Measurements from ENCODE around the gene HGS. TPM values are rescaled to one million over a fixed set of nuclear protein-coding genes. Genes with fewer than 3 reads are reported as not detected.

HGS gene
- total RNA-seq, 1 experiment from 2014 or later, result 240 TPM

- ChIA-PET POLR2A (interaction anchor here (0.6 kb wide), 1 partner anchor 153 kb away, joined by 3 read pairs; no protein-coding TSS in a partner anchor), CTCF (no interaction called here)
- H3K36me3 ChIP-seq (ENCODE audit: control insufficient read depth, insufficient read depth, low read length), result peaks cover 3% of the 10 kb centered on the region; the same call in 1 of the 2 replicates
- H3K9me3 ChIP-seq (ENCODE audit: control insufficient read depth, insufficient read depth, low read depth, low read length), result no peaks in the 10 kb centered on the region
- in situ Hi-C loops (cut with HindIII; ENCODE audit: low pct_unique_long_range_greater_than_20kb, low sequenced_read_pairs) (no loop called here), intact Hi-C loops (cut with micrococcal nuclease; ENCODE audit: unreplicated experiment) (no loop called here)
- no peak overlapping the region for H3K4me3 ChIP-seq (ENCODE audit: low read depth in 2 of 2, low read length in 2 of 2)
- BruUV-seq (replicated peaks), result no TSS peak
- H3K27me3 ChIP-seq (ENCODE audit: control insufficient read depth, insufficient read depth, low read length), result no peaks in the 10 kb centered on the region
- DNase-seq (ENCODE audit: low read depth, low spot score) (no peak), ATAC-seq (no peak)
- no peak for TF ChIP-seq TCF7L2 (IDR thresholded peaks at IDR 0.05; ENCODE audit: low read depth, low read length)
- TF ChIP-seq CTCF (IDR thresholded peaks at IDR 0.05), result no peak
- TF ChIP-seq, protein P1, sequence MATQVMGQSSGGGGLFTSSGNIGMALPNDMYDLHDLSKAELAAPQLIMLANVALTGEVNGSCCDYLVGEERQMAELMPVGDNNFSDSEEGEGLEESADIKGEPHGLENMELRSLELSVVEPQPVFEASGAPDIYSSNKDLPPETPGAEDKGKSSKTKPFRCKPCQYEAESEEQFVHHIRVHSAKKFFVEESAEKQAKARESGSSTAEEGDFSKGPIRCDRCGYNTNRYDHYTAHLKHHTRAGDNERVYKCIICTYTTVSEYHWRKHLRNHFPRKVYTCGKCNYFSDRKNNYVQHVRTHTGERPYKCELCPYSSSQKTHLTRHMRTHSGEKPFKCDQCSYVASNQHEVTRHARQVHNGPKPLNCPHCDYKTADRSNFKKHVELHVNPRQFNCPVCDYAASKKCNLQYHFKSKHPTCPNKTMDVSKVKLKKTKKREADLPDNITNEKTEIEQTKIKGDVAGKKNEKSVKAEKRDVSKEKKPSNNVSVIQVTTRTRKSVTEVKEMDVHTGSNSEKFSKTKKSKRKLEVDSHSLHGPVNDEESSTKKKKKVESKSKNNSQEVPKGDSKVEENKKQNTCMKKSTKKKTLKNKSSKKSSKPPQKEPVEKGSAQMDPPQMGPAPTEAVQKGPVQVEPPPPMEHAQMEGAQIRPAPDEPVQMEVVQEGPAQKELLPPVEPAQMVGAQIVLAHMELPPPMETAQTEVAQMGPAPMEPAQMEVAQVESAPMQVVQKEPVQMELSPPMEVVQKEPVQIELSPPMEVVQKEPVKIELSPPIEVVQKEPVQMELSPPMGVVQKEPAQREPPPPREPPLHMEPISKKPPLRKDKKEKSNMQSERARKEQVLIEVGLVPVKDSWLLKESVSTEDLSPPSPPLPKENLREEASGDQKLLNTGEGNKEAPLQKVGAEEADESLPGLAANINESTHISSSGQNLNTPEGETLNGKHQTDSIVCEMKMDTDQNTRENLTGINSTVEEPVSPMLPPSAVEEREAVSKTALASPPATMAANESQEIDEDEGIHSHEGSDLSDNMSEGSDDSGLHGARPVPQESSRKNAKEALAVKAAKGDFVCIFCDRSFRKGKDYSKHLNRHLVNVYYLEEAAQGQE (IDR thresholded peaks at IDR 0.05; ENCODE audit: insufficient read depth in 1 of 2, low read depth in 2 of 2, low read length in 1 of 2), result no peak
- TF ChIP-seq SIN3A (IDR thresholded peaks at IDR 0.05; ENCODE audit: borderline replicate concordance, insufficient read depth, low read depth, low read length), result no peak
- TF ChIP-seq POLR2AphosphoS5 (IDR thresholded peaks at IDR 0.05; ENCODE audit: low read depth, low read length), result no peak
- no peak overlapping the region for H3K27ac ChIP-seq (ENCODE audit: low read length)
- peaks cover 34% of the 10 kb centered on the region for H3K4me1 ChIP-seq (ENCODE audit: control insufficient read depth, insufficient read depth, low read length)
Measured at GRCh38 chr17:81714412-81715106, 30.7 kb downstream of the HGS start.

- TF ChIP-seq POLR2AphosphoS5 (IDR thresholded peaks at IDR 0.05; ENCODE audit: low read depth, low read length), result no peak
- TF ChIP-seq SIN3A (IDR thresholded peaks at IDR 0.05; ENCODE audit: borderline replicate concordance, insufficient read depth, low read depth, low read length), result no peak
- no peak for TF ChIP-seq TCF7L2 (IDR thresholded peaks at IDR 0.05; ENCODE audit: low read depth, low read length)
- no peak for TF ChIP-seq CTCF (IDR thresholded peaks at IDR 0.05)
- TF ChIP-seq, protein P1 (IDR thresholded peaks at IDR 0.05; ENCODE audit: insufficient read depth in 1 of 2, low read depth in 2 of 2, low read length in 1 of 2), result no peak
- Histone ChIP-seq H3K4me3 (ENCODE audit: low read depth in 2 of 2, low read length in 2 of 2) (no peak overlapping the region), H3K4me1 (ENCODE audit: control insufficient read depth, insufficient read depth, low read length) (peaks cover 28% of the 10 kb centered on the region)
Measured at GRCh38 chr17:81715107-81715871, 31.5 kb downstream of the HGS start.

More at GRCh38 chr17:81715107-81715871, 31.5 kb downstream of the HGS start:
- no TSS peak for BruUV-seq (replicated peaks)
- H3K27ac ChIP-seq (ENCODE audit: low read length), result no peak overlapping the region
- intact Hi-C loops (cut with micrococcal nuclease; ENCODE audit: unreplicated experiment), result no loop called here
- in situ Hi-C loops (cut with HindIII; ENCODE audit: low pct_unique_long_range_greater_than_20kb, low sequenced_read_pairs), result no loop called here
- H3K9me3 ChIP-seq (ENCODE audit: control insufficient read depth, insufficient read depth, low read depth, low read length), result no peaks in the 10 kb centered on the region
- no peaks in the 10 kb centered on the region for H3K27me3 ChIP-seq (ENCODE audit: control insufficient read depth, insufficient read depth, low read length)
- ATAC-seq, result no peak
- peaks cover 3% of the 10 kb centered on the region; the same call in 1 of the 2 replicates for H3K36me3 ChIP-seq (ENCODE audit: control insufficient read depth, insufficient read depth, low read length)
- no peak for DNase-seq (ENCODE audit: low read depth, low spot score)
- CTCF ChIA-PET, result no interaction called here
- POLR2A ChIA-PET, result interaction anchor here (0.6 kb wide), 1 partner anchor 297 kb away, joined by 3 read pairs; no protein-coding TSS in a partner anchor

All from Panc1 (cell line).